Ovary (tissue), 9 donors: ENCODE data around the gene PMS1. TPM values are rescaled to one million over a fixed set of nuclear protein-coding genes. Genes with fewer than 3 reads are reported as not detected.

Experiments used
- DNase-seq, 5 donors: peaks; one replicate each; pipeline ENCODE4 v3.0.0-alpha.2; 2019 to 2020
- H3K27ac ChIP-seq, 2 donors: fragments of 200-600 bp; one replicate each; pipeline versions ENCODE4 v1.5.1 to v1.8.0; 2019 to 2022
- H3K27me3 ChIP-seq: fragments of 200-600 bp; one replicate; pipeline ENCODE4 v1.8.0; 2022
- H3K36me3 ChIP-seq: fragments of 200-600 bp; sonication (generic); one replicate; pipeline ENCODE4 v1.5.1; 2019
- H3K4me1 ChIP-seq: one replicate; pipeline ENCODE4 v1.8.1; 2013; ENCODE audit warnings: mild to moderate bottlenecking, moderate library complexity; ENCODE audit not compliant: insufficient read depth
- H3K4me3 ChIP-seq: fragments of 200-600 bp; sonication (generic); one replicate; pipeline ENCODE4 v1.5.1; 2017
- H3K9me3 ChIP-seq, 2 donors: fragments of 200-600 bp in 1 of 2; sonication (generic) in 1 of 2; one replicate each; pipeline versions ENCODE4 v1.5.1 to v1.8.1; 2013 to 2019; ENCODE audit warnings: mild to moderate bottlenecking in 1 of 2, moderate library complexity in 1 of 2
- CTCF ChIP-seq, 3 donors: fragments of 450-650 bp in 2 of 3; fragments of 200-600 bp in 1 of 3; IDR thresholded peaks; one replicate each; pipeline versions ENCODE4 v1.5.1 to v1.8.0; 2016 to 2022; ENCODE audit warnings: antibody characterized with exemption in 3 of 3, mild to moderate bottlenecking in 1 of 3
- EP300 ChIP-seq: sonication (generic); formaldehyde crosslinking; IDR thresholded peaks from one replicate; pipeline ENCODE4 v1.6.1; 2017; ENCODE audit warnings: antibody characterized with exemption
- POLR2A ChIP-seq: fragments of 450-650 bp; IDR thresholded peaks from one replicate; pipeline ENCODE4 v1.6.1; 2017; ENCODE audit warnings: antibody characterized with exemption, mild to moderate bottlenecking, moderate library complexity
- WGBS, 3 donors: extraction: QIAGEN DNeasy Blood & Tissue Kit in 1 of 3; methylation state at CpG; one replicate each; pipeline versions ENCODE4 v1.1.5 to v1.1.7; 2013 to 2017; 5-methylcytosine and 5-hydroxymethylcytosine counted together
- intact Hi-C, 4 donors: fragments of 100-400 bp; cut with DNase I; formaldehyde crosslinking; loops; one replicate each; pipeline versions ENCODE4 v1.11.0 to v1.15.1; 2022 to 2023
- polyA plus RNA-seq, 2 donors: library from polyadenylated mRNA; stranded (reverse); fragments of 200-250 nt in 1 of 2; fragments of 350-450 nt in 1 of 2; fragmentation: Illumina TruSeq in 1 of 2; extraction: RNeasy Lipid Tissue Mini Kit (QIAGEN cat#74804) in 1 of 2; gene quantifications; one replicate each; pipeline ENCODE4 v1.2.3, GENCODE V29; 2013 to 2014
- total RNA-seq, 7 donors: library from RNA; depleted of rRNA in 2 of 7; stranded (reverse); fragments of >200 nt in 2 of 7; fragmentation: NEBNext Ultra II Directional in 3 of 7; extraction: Animal tissue kit (Norgen Biotek cat#: 25700) in 3 of 7; gene quantifications; one replicate each; pipeline versions ENCODE4 v1.1.0 to v1.2.4, GENCODE V29; 2016 to 2023
- donor health status: DM: no; HTN: no; CAD: no; lungs with moderate emphysema.
- donor health status: DM: no; HTN: no; CAD: no.
- donor health status: Bipolar disorder and iron deficiency.
- donor health status: DM: yes; HTN: yes; CAD: no.
- donor health status: DM: no; HTN: no; CAD: no.
- donor health status: DM: yes; HTN: yes; CAD: no.

The PMS1 gene
- total and polyA plus RNA-seq, 9 donors: 9.0 to 37.0 (median 23.5) TPM

- intact Hi-C loops: no loop called here
- no peak for TF ChIP-seq EP300
- no peak for TF ChIP-seq CTCF (IDR thresholded peaks at IDR 0.05)
- no peak for TF ChIP-seq POLR2A
- no peak overlapping the region for H3K27ac ChIP-seq
Measured at GRCh38 chr2:189860161-189860560, 75.9 kb downstream of the PMS1 start.

GRCh38 chr2:189862751-189863150, 78.5 kb downstream of the PMS1 start:
- Histone ChIP-seq H3K9me3 (no peaks in the 10 kb centered on the region), H3K27me3 (no peaks in the 10 kb centered on the region), H3K27ac (no peak overlapping the region), H3K4me3 (no peak overlapping the region), H3K4me1 (no peaks in the 10 kb centered on the region), H3K36me3 (no peaks in the 10 kb centered on the region)
- 59 to 75% (median 72%) methylated on average over 1 of the region's 1 CpG for WGBS, 3 donors
- no peak for DNase-seq
- intact Hi-C loops: no loop called here
- no peak for TF ChIP-seq EP300
- no peak for TF ChIP-seq CTCF (IDR thresholded peaks at IDR 0.05)
- TF ChIP-seq POLR2A: no peak

More at GRCh38 chr2:189860161-189860560, 75.9 kb downstream of the PMS1 start:
- DNase-seq: no peak
- Histone ChIP-seq H3K27me3 (no peaks in the 10 kb centered on the region), H3K36me3 (no peaks in the 10 kb centered on the region), H3K4me3 (no peak overlapping the region), H3K9me3 (no peaks in the 10 kb centered on the region), H3K4me1 (no peaks in the 10 kb centered on the region)

GRCh38 chr2:189865826-189866225, 81.6 kb downstream of the PMS1 start:
- 83 to 91% (median 87%) methylated on average over 1 of the region's 1 CpG for WGBS, 3 donors
- Histone ChIP-seq H3K4me3 (no peak overlapping the region), H3K4me1 (no peaks in the 10 kb centered on the region), H3K27ac (no peak overlapping the region), H3K9me3 (no peaks in the 10 kb centered on the region), H3K36me3 (no peaks in the 10 kb centered on the region), H3K27me3 (no peaks in the 10 kb centered on the region)
- DNase-seq: no peak
- TF ChIP-seq CTCF (IDR thresholded peaks at IDR 0.05): no peak
- intact Hi-C loops: no loop called here

GRCh38 chr2:189866296-189866695, 82.0 kb downstream of the PMS1 start:
- no peaks in the 10 kb centered on the region for H3K4me1 ChIP-seq
- intact Hi-C loops: no loop called here
- WGBS, 3 donors: 89 to 98% (median 98%) methylated on average over 1 of the region's 1 CpG
- H3K27me3 ChIP-seq: no peaks in the 10 kb centered on the region
- DNase-seq: no peak
- H3K36me3 ChIP-seq: no peaks in the 10 kb centered on the region
- no peak overlapping the region for H3K27ac ChIP-seq
- TF ChIP-seq EP300 (no peak), CTCF (IDR thresholded peaks at IDR 0.05) (no peak), POLR2A (no peak)
- H3K9me3 ChIP-seq: no peaks in the 10 kb centered on the region
- no peak overlapping the region for H3K4me3 ChIP-seq

GRCh38 chr2:189868896-189869295, 84.6 kb downstream of the PMS1 start:
- no peak for DNase-seq
- H3K4me3 ChIP-seq: no peak overlapping the region
- H3K4me1 ChIP-seq: no peaks in the 10 kb centered on the region
- H3K9me3 ChIP-seq: no peaks in the 10 kb centered on the region
- intact Hi-C loops: no loop called here
- TF ChIP-seq EP300 (no peak), CTCF (IDR thresholded peaks at IDR 0.05) (no peak), POLR2A (no peak)
- no peaks in the 10 kb centered on the region for H3K36me3 ChIP-seq
- H3K27me3 ChIP-seq: no peaks in the 10 kb centered on the region
- no peak overlapping the region for H3K27ac ChIP-seq
